Erythroblast (primary cell): ENCODE results near the gene KIF1A.

Experiments used
- GATA1 ChIP-seq: IDR thresholded peaks from 2 replicates; pipeline ENCODE4 v1.6.1; 2011; ENCODE audit warnings: low read depth, mild to moderate bottlenecking, control low read depth, low read length, moderate library complexity
- POLR2A ChIP-seq: IDR thresholded peaks from 2 replicates; pipeline ENCODE4 v1.6.1; 2011; ENCODE audit warnings: mild to moderate bottlenecking, low read length

GRCh38 chr2:240815761-240816583, 4.0 kb downstream of the KIF1A start:
- TF ChIP-seq POLR2A (no peak), GATA1 (no peak)
